G401.6 (cell line): ENCODE data around the gene BPGM.

ENCODE experiments used
- FAIRE-seq: peaks from 2 replicates; lab custom pipeline; 2012; peaks lifted over from hg19 to GRCh38; lab: Jason Lieb, UNC

The BPGM gene

DNA sequence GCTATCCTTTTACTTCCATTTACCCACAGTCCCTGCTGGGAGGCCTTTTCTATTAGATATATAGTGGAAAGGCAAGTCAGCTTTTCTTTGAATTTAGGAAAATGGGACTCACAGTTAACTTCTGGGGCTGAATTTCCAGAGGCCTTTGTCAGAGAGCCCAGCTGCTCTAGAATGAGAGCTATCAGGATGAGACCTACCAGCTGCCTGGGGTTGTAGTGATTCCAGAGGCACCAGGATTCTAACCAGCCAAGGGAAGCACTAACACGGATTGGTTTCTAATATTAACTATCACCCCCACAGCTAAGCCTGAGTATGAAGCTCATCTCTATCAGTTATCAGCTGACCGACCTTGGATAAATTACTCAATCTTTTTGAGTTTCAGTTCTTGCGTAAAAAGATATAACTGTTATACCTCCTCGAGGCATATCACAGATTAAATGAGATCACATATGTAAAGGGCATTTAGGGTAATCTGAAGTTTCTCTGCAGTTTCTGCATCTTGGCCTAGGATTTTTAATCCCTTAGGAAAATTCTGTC, 76.2 kb downstream of the BPGM start:
- FAIRE-seq = no peak

GRCh38 chr7:134723892-134724291, 77.2 kb downstream of the BPGM start:
- no peak for FAIRE-seq

- no peak for FAIRE-seq
Measured at GRCh38 chr7:134724606-134725005, 78.0 kb downstream of the BPGM start.

DNA sequence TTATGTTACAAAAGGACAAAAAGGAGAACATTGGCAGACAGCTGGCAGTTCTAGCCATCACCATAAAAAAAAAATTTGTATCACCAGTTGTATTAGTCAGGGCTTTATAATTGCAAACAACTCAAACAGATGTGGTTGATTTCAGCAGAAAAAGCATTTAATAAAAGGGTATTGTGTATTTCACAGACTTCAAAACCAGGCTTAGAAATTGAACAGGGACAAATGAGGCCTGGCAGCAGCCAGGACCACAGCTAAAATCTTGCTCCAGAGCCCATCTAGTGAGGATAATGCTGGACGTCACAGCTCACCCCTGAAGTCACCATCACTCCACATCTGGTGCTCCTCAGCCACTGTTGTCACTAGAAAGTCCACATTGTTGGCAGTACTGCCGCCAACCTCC, 79.9 kb downstream of the BPGM start:
- FAIRE-seq = no peak

DNA sequence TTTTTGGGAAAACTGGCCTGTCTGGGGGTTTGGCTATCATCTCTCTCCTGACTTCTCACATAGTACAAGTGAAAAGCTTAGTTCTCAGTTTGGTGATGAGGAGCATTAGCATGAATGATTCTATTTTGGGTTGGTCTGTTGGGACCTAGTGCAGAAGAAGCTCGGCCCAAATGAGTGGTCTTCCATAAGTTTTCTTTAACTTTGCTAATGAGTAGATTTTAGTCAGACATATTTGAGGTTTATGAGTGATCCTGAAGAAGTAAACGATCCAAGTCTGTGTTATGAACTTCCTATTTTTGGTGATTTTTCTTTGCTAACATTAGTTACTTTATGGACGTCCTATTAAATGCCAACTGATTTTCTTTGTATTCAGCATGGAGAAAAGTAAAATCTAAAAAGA, 81.1 kb downstream of the BPGM start:
- FAIRE-seq = no peak
